ENCODE measurements around the gene CA11.
"Not testable (repeated sequence)": the region's sequence is repeated elsewhere in the genome, so short reads cannot be mapped to it uniquely, and the experiment has no call there.

GRCh38 chr19:48632286-48632685 lies 13.7 kb downstream of the CA11 start:
- not testable (repeated sequence) for TF ChIP-seq CTCF, POLR2A (IDR thresholded peaks at IDR 0.05)
